Measurements from ENCODE around the gene SMU1.

SMU1 gene

GRCh38 chr9:33032865-33033264 lies 43.6 kb downstream of the SMU1 start (continued):
- no peak for TF ChIP-seq ELK4 (IDR thresholded peaks at IDR 0.05; ENCODE audit: borderline replicate concordance, low read depth, low read length)
- TF ChIP-seq OVOL3 (tag by site-specific recombination; IDR thresholded peaks at IDR 0.05), result no peak

- ChIA-PET CTCF (interaction anchor here (0.8 kb wide), 1 partner anchor 13 kb away, joined by 3 read pairs; no protein-coding TSS in a partner anchor), POLR2A (no interaction called here)
- Histone ChIP-seq H3K4me1 (ENCODE audit: control insufficient read depth, insufficient read depth, low read length) (no peaks in the 10 kb centered on the region; the same call in 1 of the 2 replicates), H3K27ac (ENCODE audit: extremely low read depth, low read depth, low read length) (no peak overlapping the region), H3K9me3 (ENCODE audit: control insufficient read depth, insufficient read depth, low read depth, low read length) (no peaks in the 10 kb centered on the region), H3K4me3 (ENCODE audit: low read depth, low read length) (no peak overlapping the region), H3K36me3 (ENCODE audit: control insufficient read depth in 2 of 2, insufficient read depth in 1 of 2, low read length in 2 of 2) (peaks cover 57 to 98% of the 10 kb centered on the region in 2 experiments)
- no peak for TF ChIP-seq ZNF266 (tag by site-specific recombination; IDR thresholded peaks at IDR 0.05; ENCODE audit: low read depth)
- TF ChIP-seq KLF1 (tag by site-specific recombination; IDR thresholded peaks at IDR 0.05), result no peak
- TF ChIP-seq SP3 (tag by site-specific recombination; IDR thresholded peaks at IDR 0.05), result no peak
- TF ChIP-seq FEZF1 (tag by site-specific recombination; IDR thresholded peaks at IDR 0.05), result no peak
- no peak for TF ChIP-seq RBAK (tag by site-specific recombination; IDR thresholded peaks at IDR 0.05)
- no peak for TF ChIP-seq ZNF571 (tag by site-specific recombination; IDR thresholded peaks at IDR 0.05)
- no peak for TF ChIP-seq ZSCAN23 (tag by site-specific recombination; IDR thresholded peaks at IDR 0.05)
- TF ChIP-seq SALL2 (tag by site-specific recombination; IDR thresholded peaks at IDR 0.05; ENCODE audit: borderline replicate concordance), result no peak
- no peak for TF ChIP-seq REPIN1 (tag by site-specific recombination; IDR thresholded peaks at IDR 0.05; ENCODE audit: low read depth)
- TF ChIP-seq ZNF2 (tag by site-specific recombination; IDR thresholded peaks at IDR 0.05), result no peak
Observed at GRCh38 chr9:33032292-33032691, 44.2 kb downstream of the SMU1 start.

GRCh38 chr9:33030285-33030684 lies 46.2 kb downstream of the SMU1 start:
- H3K9me3 ChIP-seq (ENCODE audit: control insufficient read depth, insufficient read depth, low read depth, low read length), result no peaks in the 10 kb centered on the region
- ChIA-PET POLR2A (interaction anchor here (1.9 kb wide), 1 partner anchor 15 kb away, joined by 5 read pairs; no protein-coding TSS in a partner anchor), CTCF (interaction anchor here (1.3 kb wide), 1 partner anchor 10 kb away, joined by 3 read pairs; no protein-coding TSS in a partner anchor)
- TF ChIP-seq ZNF18 (tag by site-specific recombination; IDR thresholded peaks at IDR 0.05) (no peak), REST (tag by site-specific recombination; IDR thresholded peaks at IDR 0.05) (peak; percentile 55), SETDB1 (IDR thresholded peaks at IDR 0.05; ENCODE audit: insufficient read length, low read length) (no peak)
- H3K36me3 ChIP-seq (ENCODE audit: control insufficient read depth in 2 of 2, insufficient read depth in 1 of 2, low read length in 2 of 2), result peaks cover 43 to 92% of the 10 kb centered on the region in 2 experiments
- H3K27ac ChIP-seq (ENCODE audit: extremely low read depth, low read depth, low read length), result no peak overlapping the region
- H3K4me1 ChIP-seq (ENCODE audit: control insufficient read depth, insufficient read depth, low read length), result no peaks in the 10 kb centered on the region; the same call in 1 of the 2 replicates
- H3K4me3 ChIP-seq (ENCODE audit: low read depth, low read length), result no peak overlapping the region
